ENCODE results near the gene GTF2B. TPM values are rescaled to one million over a fixed set of nuclear protein-coding genes. Genes with fewer than 3 reads are reported as not detected.
"Not testable (repeated sequence)": the region's sequence is repeated elsewhere in the genome, so short reads cannot be mapped to it uniquely, and the experiment has no call there.

The GTF2B gene
- total RNA-seq, 4 donors from 2014 or later: 38.8 to 50.0 (median 40.3) TPM

DNA sequence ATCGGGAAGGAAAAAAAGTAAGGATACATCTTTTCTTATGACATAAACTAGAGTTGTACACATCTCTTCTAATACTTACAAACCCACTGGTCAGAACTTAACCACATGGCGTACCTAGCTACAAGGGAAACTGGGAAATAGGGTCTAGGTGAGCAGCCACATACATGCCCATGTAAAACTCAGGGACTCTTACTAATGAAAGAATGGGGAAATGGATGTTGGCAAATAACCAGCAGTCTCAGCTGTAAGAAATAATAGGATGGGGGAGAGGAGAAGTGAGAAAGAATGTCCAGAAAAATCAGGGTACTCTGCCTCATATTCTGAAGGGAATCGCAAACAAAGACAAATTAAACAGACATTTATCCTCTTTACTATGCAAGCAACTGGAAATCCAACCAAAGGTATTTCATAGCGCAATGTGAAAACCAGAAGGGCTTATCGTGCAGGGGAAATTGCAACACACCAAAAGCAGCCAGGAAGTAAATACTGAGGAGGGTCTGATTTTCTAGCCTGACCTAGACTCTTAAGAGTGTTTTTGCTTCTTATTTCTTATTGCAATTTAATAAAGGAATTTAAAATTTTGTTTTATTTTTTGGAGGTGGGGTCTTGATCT lies 17.5 kb downstream of the GTF2B start:
- no peak overlapping the region for H3K4me3 ChIP-seq (ENCODE audit: low read depth, poor library complexity, severe bottlenecking)
- DNase-seq (ENCODE audit: low spot score in 2 of 2): no peak
- WGBS, 2 donors: 69 to 70% methylated on average over 5 of the region's 5 CpGs
- intact Hi-C loops (cut with DNase I; ENCODE audit: low total_unique reads): no loop called here
- no peak for TF ChIP-seq CTCF (IDR thresholded peaks at IDR 0.05)
- no peak for TF ChIP-seq POLR2A (IDR thresholded peaks at IDR 0.05)

- H3K4me3 ChIP-seq (ENCODE audit: low read depth, poor library complexity, severe bottlenecking); intact Hi-C loops (cut with DNase I; ENCODE audit: low total_unique reads); DNase-seq (ENCODE audit: low spot score in 2 of 2): not testable (repeated sequence)
- 97 to 99% methylated on average over 14 of the region's 14 CpGs for WGBS, 2 donors
Measured at GRCh38 chr1:88869644-88870043, 21.7 kb downstream of the GTF2B start.

DNA sequence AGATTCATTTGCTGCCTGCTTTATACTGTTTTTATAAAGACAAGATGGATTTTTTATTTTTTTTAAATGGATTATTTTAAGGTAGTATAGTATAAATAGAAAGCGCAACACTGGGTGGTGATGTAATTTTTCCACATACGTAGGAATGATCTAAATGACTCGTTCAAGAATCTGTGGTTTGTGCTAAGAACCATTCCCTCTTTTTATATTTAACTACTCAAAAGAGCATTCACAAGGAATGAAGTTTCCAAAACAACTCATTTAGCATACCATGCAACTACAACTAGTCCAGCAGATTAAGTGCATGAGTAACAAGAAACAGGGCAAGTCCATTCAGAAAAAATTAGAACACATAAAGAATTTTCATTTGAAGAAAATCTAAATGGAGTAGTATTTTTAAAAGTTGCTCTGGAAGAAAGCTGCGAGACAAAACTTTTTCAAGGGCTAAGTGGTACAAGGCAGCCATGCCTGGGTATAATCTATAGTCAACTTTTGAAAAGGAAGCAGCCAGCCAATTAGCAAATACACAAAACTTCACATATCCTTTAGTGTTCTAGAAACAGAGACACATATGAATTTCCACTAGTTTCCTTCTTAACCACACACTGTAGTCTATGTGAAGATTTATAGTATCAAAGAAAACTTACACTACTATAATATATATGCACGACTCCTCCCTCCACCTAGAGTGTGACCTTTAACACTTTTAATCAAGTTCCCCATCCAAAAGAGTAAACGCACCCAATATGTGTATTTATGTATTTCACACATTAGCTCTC lies 23.4 kb downstream of the GTF2B start:
- TF ChIP-seq CTCF (IDR thresholded peaks at IDR 0.05) (no peak), POLR2A (IDR thresholded peaks at IDR 0.05) (no peak)
- intact Hi-C loops (cut with DNase I; ENCODE audit: low total_unique reads): no loop called here
- 66 to 67% methylated on average over 6 of the region's 6 CpGs for WGBS, 2 donors
- no peak overlapping the region for H3K4me3 ChIP-seq (ENCODE audit: low read depth, poor library complexity, severe bottlenecking)
- no peak for DNase-seq (ENCODE audit: low spot score in 2 of 2)

- no peak for TF ChIP-seq POLR2A (IDR thresholded peaks at IDR 0.05)
- TF ChIP-seq CTCF (IDR thresholded peaks at IDR 0.05): no peak
- DNase-seq (ENCODE audit: low spot score in 2 of 2): no peak
- no peak overlapping the region for H3K4me3 ChIP-seq (ENCODE audit: low read depth, poor library complexity, severe bottlenecking)
- intact Hi-C loops (cut with DNase I; ENCODE audit: low total_unique reads): no loop called here
- 83 to 86% methylated on average over 6 of the region's 6 CpGs for WGBS, 2 donors
Measured at GRCh38 chr1:88851303-88852063, 39.9 kb downstream of the GTF2B start.

DNA sequence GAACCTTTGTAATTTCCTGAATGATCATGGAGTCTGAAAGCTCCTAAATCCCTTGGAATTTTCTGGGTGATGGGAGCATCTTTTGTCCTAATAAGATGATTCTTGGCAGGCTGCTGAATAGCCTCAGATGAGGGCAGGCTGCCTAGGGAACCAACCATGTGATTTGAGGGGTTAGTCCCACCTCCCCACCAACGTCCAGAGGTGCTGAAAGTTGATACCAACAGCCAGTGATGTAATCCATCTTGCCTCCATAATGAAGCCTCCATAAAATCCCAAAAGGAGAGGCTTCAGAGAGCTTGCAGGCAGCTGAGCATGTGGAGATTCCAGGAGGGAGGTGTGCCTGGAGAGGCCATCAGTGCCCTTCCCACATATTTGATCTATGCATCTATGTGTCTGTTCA lies 43.7 kb downstream of the GTF2B start:
- intact Hi-C loops (cut with DNase I; ENCODE audit: low total_unique reads): no loop called here

More for the DNA sequence above, 43.7 kb downstream of the GTF2B start:
- 33 to 36% methylated on average over 1 of the region's 1 CpG for WGBS, 2 donors
- DNase-seq (ENCODE audit: low spot score in 2 of 2): no peak
- TF ChIP-seq CTCF (IDR thresholded peaks at IDR 0.05) (no peak), POLR2A (IDR thresholded peaks at IDR 0.05) (no peak)
- H3K4me3 ChIP-seq (ENCODE audit: low read depth, poor library complexity, severe bottlenecking): no peak overlapping the region
